DND-41 (cell line): ENCODE results near the gene ZNF738.

ENCODE experiments used
- ATAC-seq: fragments of 200-7000 bp; cut with Tn5 transposase; 3 replicates; pipeline ENCODE4 v1.9.1; 2021; ENCODE audit warnings: low read depth; ENCODE audit not compliant: insufficient read depth
- DNase-seq: peaks from one replicate; pipeline ENCODE4 v3.0.0-alpha.2; 2020
- H2AFZ ChIP-seq: 2 replicates; pipeline ENCODE4 v1.6.0; 2012; ENCODE audit warnings: low read depth, low read length
- H3K27ac ChIP-seq: 2 replicates; pipeline ENCODE4 v1.5.1; 2012; ENCODE audit warnings: low read length, inconsistent platforms
- H3K27me3 ChIP-seq: fragments of 200-600 bp; sonication (generic); 2 replicates; pipeline ENCODE4 v1.6.0; 2012; ENCODE audit warnings: low read length, mild to moderate bottlenecking, inconsistent platforms; ENCODE audit not compliant: insufficient read depth, poor library complexity
- H3K36me3 ChIP-seq: 2 replicates; pipeline ENCODE4 v1.5.1; 2012; ENCODE audit warnings: low read length, inconsistent platforms; ENCODE audit not compliant: insufficient read depth
- H3K4me1 ChIP-seq: 2 replicates; pipeline ENCODE4 v1.5.1; 2012; ENCODE audit warnings: mild to moderate bottlenecking, low read length; ENCODE audit not compliant: insufficient read depth
- H3K4me2 ChIP-seq: 2 replicates; pipeline ENCODE4 v1.6.0; 2012; ENCODE audit warnings: mild to moderate bottlenecking, moderate library complexity, low read length, inconsistent platforms; ENCODE audit not compliant: insufficient read depth
- H3K4me3 ChIP-seq, 2 experiments: fragments of 200-600 bp in 1 of 2; shearing (Covaris generic) in 1 of 2; 2 replicates each; pipeline ENCODE4 v1.5.1; 2012 to 2016; ENCODE audit warnings: inconsistent platforms in 2 of 2, low read length in 2 of 2, mild to moderate bottlenecking in 2 of 2, low read depth in 1 of 2, moderate library complexity in 1 of 2
- H3K79me2 ChIP-seq: 2 replicates; pipeline ENCODE4 v1.6.0; 2012; ENCODE audit warnings: low read length, inconsistent platforms; ENCODE audit not compliant: insufficient read depth
- H3K9ac ChIP-seq: 2 replicates; pipeline ENCODE4 v1.6.0; 2012; ENCODE audit warnings: low read depth, mild to moderate bottlenecking, inconsistent platforms, low read length, moderate library complexity
- H3K9me3 ChIP-seq: 2 replicates; pipeline ENCODE4 v1.5.1; 2012; ENCODE audit warnings: low read length, moderate library complexity, mild to moderate bottlenecking, inconsistent platforms; ENCODE audit not compliant: insufficient read depth, severe bottlenecking
- H4K20me1 ChIP-seq: 2 replicates; pipeline ENCODE4 v1.6.0; 2012; ENCODE audit warnings: low read length; ENCODE audit not compliant: insufficient read depth
- EZH2 ChIP-seq: IDR thresholded peaks from 3 replicates; pipeline ENCODE4 v1.6.1; 2012; ENCODE audit warnings: borderline replicate concordance, low read depth, mild to moderate bottlenecking, moderate library complexity, low read length, inconsistent platforms; ENCODE audit not compliant: severe bottlenecking
- TF ChIP-seq, protein P1 (sequence below): IDR thresholded peaks from 2 replicates; pipeline ENCODE4 v1.5.1; 2012; ENCODE audit warnings: borderline replicate concordance, low read length, moderate library complexity, mild to moderate bottlenecking; ENCODE audit not compliant: poor library complexity, severe bottlenecking; ENCODE audit errors: extremely low read depth

Gene ZNF738

DNA sequence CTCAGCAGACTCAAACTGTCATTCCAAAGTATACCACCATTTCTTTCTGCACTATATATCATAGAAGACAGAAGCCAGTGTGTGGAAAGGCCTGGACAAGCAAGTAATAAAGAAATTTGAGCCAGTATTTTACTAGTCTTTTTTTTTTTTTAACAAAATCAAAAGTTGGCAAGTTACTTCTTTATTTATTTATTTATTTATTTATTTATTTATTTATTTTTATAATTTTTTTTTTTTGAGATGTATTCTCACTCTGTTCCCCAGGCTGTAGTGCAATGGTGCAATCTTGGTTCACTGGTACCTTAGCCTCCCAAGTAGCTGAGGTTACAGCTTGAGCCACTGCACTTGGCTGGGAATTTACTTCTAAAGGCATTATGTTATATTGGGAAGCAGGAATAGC is 63.4 kb downstream of the ZNF738 start:
- DNase-seq, result no peak
- H3K9me3 ChIP-seq, result peaks cover 73% of the 10 kb centered on the region
- no peak for TF ChIP-seq EZH2
- TF ChIP-seq, protein P1, sequence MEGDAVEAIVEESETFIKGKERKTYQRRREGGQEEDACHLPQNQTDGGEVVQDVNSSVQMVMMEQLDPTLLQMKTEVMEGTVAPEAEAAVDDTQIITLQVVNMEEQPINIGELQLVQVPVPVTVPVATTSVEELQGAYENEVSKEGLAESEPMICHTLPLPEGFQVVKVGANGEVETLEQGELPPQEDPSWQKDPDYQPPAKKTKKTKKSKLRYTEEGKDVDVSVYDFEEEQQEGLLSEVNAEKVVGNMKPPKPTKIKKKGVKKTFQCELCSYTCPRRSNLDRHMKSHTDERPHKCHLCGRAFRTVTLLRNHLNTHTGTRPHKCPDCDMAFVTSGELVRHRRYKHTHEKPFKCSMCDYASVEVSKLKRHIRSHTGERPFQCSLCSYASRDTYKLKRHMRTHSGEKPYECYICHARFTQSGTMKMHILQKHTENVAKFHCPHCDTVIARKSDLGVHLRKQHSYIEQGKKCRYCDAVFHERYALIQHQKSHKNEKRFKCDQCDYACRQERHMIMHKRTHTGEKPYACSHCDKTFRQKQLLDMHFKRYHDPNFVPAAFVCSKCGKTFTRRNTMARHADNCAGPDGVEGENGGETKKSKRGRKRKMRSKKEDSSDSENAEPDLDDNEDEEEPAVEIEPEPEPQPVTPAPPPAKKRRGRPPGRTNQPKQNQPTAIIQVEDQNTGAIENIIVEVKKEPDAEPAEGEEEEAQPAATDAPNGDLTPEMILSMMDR, result no peak

DNA sequence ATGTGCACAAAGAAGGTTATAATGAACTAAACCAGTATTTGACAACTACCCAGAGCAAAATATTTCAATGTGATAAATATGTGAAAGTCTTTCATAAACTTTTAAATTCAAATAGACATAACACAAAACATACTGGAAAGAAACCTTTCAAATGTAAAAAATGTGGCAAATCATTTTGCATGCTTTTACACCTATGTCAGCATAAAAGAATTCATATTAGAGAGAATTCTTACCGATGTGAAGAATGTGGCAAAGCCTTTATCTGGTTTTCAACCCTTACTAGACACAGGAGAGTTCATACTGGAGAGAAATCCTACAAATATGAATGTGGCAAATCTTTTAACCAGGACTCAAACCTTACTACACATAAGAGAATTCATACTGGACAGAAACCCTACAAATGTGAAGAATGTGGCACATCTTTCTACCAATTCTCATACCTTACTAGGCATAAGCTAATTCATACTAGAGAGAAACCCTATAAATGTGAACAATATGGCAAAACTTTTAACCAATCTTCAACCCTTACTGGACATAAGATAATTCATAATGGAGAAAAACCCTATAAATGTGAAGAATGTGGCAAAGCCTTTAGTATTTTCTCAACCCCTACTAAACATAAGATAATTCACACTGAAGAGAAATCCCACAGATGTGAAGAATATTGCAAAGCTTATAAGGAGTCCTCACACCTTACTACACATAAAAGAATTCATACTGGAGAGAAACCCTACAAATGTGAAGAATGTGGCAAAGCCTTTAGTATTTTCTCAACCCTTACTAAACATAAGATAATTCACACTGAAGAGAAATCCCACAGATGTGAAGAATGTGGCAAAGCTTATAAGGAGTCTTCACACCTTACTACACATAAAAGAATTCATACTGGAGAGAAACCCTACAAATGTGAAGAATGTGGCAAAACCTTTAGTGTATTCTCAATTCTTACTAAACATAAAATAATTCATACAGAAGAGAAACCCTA is 64.5 kb downstream of the ZNF738 start:
- Histone ChIP-seq H3K9me3 (peaks cover 73% of the 10 kb centered on the region), H3K9ac (no peak overlapping the region), H4K20me1 (no peaks in the 10 kb centered on the region), H3K27me3 (no peaks in the 10 kb centered on the region), H3K4me1 (no peaks in the 10 kb centered on the region), H2AFZ (no peak overlapping the region), H3K79me2 (no peaks in the 10 kb centered on the region), H3K36me3 (peaks cover 42% of the 10 kb centered on the region), H3K4me2 (no peak overlapping the region), H3K27ac (no peak overlapping the region), H3K4me3 (no peak overlapping the region)
- DNase-seq, result no peak
- TF ChIP-seq EZH2, result no peak
- TF ChIP-seq, protein P1, result no peak
- no peak for ATAC-seq

More for the DNA sequence above, 63.4 kb downstream of the ZNF738 start:
- H4K20me1 ChIP-seq, result no peaks in the 10 kb centered on the region
- H3K27me3 ChIP-seq, result no peaks in the 10 kb centered on the region
- no peak overlapping the region for H3K9ac ChIP-seq
- no peak overlapping the region; a peak in 1 of 4 replicates for H3K4me3 ChIP-seq
- no peak overlapping the region for H2AFZ ChIP-seq
- no peak for ATAC-seq
- peaks cover 53% of the 10 kb centered on the region for H3K36me3 ChIP-seq
- H3K27ac ChIP-seq, result no peak overlapping the region
- no peaks in the 10 kb centered on the region for H3K79me2 ChIP-seq
- no peaks in the 10 kb centered on the region for H3K4me1 ChIP-seq
- no peak overlapping the region for H3K4me2 ChIP-seq
